NOMO-1 (cell line): ENCODE data around the gene ZNF778.

Experiments
- DNase-seq, 2 experiments: peaks; one replicate each; lab custom pipeline; 2025; ENCODE audit not compliant: unreplicated experiment in 2 of 2; lab: John Stamatoyannopoulos, UW

ZNF778 gene

DNA sequence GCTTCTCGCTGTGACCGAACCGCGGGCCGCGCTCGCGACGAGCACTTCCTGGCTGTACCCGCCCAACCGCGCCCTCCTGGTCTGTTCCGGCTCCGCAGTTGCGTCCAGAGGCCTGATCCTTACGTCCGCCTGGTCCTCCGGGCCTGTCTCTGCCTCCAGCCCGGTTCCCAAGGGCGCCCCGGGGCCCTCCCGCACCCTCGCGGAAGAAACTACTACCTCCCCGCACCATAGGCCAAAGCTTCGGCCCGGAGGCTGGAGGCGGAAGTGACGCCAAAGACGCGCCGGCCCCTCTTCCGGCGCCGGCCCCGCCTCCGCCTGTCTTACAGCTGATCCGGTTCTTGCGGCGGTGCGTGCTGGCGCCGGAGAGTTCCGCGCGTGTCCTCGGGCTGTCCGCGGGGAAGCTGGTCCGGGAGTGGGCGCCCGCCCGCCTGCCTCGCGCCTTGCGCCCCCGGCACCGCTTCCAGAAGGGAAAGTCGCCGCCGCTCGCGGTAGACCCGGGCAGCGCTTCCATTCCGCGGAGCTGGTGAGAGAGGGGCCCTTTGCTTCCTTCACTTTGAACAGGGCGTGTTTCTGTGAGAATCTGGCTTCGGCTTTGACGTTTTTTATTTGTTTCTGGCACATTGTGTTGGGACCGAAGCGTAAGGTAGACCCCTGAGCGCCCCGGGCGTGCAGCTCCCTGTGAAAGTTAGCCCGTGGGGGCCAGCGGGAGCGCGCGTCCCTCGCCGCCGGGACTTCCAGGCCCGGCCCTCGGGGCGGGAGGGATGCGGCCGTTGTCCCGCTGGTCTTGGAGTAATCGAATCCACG, at the start of gene ZNF778:
ZNF778 (plus strand) TSS at position 316 of the 804 bp plus-strand sequence. CDS start 3,425 bp downstream, outside the sequence.
- DNase-seq: peak; percentile 85 to 92

DNA sequence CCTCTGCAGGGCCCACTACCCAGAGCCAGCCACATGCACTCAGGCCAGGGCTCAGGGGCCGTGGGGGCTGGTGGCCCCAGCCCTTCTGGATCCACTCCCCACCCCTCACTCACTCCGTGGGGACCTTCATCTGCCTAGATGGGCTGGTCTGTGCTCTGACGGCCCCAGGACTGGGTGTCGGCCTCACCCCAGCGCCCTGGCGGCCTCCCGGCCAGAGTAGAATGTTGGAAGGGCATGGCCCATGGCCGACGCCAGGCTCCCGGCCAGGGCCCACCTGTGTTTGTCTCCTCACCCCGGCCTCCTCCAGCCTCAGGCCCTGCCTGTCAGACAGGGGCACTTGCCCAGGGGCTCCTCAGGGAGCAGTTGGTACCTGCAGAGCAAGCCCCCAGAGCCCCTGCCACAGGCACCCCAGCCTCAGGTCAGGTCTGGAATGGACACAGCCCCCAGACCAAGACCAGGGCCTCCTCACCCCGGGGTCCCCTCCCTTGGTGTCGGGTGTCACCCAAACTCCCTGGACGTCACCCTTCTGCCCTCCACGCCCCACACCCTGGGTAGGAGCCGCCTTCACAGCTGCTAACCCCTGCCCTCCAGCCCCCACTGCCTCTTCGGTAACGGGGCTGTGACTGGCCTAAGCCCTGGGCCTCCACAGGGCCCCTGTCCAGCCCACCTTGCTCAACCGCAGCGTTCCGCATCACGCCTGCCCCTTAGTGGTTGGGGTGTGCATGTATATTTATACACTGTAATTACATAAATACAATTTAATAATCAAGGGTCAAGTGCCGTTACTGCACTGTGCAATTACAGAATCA, 48.9 kb upstream of the ZNF778 start:
- no peak for DNase-seq

DNA sequence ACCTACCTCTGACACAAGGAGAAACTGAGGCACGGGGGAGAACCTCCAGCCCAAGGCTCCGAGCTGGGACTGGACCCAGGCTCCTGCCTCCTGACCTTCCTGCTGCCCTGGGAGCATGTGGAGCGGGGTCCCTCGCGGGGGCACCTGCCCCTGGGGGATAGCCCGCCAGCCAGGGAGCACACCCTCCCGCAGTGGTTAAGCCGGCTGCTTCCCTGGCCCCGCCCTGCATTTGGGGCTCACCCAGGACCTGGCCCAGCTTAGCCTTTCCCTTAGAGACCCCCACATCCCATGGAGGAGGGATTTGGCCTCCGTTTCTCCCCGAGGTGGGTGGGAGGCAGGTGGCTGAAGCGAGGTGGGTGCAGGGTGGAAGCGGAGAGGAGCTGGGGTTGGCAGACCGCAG, 47.7 kb upstream of the ZNF778 start:
- DNase-seq: no peak

DNA sequence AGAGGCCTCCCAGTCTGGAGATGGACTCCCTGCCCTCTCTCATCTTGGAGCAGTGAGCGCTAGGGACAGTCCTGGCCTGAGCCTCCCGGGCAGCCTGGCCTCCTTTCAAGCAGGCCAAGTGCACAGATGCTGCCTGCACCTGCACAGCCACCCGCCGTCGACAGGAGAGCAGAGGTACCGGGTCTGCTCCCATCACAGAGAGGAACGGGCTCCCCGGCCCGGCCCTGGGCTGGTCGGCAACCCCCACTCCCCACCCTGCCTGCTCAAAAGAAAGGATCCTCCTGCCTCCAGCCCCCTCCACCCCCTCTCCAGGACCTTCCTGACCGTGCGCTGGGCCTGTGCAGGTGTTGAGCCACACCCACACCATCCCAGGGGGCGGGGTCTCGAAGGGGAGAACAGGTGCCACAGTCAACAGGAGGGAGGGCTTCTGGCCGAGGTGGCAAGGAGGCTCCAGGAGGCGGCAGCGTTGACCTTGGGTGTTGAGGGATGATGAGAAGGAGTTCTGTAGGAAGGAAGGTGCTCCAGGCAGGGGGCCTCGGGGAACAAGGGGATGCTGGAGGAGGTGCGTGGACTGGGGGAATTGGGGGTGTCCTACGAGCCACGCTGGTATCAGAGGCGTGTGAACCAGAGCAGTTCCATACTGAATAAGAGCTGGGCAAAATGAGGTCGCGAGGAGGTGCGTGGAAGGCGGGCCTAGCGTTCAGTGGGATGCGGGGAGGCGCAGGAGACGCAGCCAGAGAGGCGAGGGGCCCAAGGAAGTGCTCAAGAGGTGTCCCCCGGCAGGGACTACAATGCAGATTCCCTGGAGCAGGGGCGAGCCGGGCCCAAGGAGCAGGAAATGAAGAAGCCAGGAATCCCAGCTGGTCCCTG, 46.9 kb upstream of the ZNF778 start:
- DNase-seq: no peak

DNA sequence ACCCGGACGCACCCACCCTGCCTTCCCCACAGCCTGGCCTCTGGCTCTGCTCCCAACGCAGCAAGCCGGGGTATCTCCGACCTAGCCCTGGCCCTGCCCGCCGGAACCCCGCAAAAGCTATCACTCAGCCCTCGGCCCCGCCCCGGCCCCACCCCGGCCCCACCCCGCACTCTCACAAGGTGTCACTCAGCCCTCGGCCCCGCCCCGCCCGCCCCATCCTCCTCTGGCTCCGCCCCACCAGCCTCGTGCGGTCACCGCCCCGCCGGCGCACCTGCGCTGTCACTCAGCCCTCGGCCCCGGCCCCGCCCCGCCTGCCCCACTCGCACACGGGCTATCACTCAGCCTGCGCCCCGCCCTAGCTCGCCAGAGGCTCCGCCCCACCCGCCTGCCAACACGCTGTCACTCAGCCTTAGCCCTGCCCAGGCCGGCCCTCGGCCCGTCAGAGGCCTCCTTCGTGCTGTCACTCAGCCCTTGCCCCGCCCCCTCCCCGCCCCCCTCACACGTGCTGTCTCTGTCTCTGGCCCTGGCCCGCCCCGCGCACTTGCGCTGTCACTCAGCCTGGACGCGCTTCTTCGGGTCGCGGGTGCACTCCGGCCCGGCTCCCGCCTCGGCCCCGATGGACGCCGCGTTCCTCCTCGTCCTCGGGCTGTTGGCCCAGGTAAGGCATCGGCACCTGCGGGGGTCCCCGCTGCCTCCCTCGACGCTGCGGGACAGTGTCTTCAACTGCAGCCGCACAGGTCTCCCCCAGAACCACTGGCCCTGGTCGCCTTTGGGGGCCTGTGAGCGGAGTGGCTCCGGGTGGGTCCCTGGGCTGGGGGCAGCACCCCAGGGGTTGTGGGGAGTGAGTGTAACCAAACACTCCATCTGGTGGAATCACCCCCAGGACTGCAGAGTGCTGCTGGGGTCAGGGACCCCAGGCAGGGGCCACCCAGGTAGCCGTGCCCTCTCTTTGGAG, 46.0 kb upstream of the ZNF778 start, which contains the start of gene CDH15:
CDH15 (plus strand) TSS at position 533 of the 955 bp plus-strand sequence; CDS start at position 617, 84 bp downstream.
- peak; percentile 87 to 96 for DNase-seq

DNA sequence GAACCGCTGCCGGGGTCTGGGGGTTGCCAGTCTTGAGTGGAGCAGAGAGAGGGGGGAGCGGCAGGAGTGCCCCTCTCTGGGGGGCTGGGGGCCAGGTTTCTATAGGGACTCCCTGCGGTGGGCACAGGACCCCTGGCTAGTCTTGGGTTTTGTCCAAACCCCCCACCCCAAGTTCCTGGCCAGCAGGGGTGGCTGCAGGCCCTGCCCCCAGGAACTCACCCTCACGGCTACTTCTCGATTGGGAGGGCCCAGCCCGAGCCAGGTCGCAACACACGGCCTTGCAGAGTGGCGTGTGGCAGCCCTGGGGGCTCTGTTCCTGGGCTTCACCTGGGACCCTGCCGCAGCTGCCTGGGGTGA, 45.4 kb upstream of the ZNF778 start:
- no peak for DNase-seq

DNA sequence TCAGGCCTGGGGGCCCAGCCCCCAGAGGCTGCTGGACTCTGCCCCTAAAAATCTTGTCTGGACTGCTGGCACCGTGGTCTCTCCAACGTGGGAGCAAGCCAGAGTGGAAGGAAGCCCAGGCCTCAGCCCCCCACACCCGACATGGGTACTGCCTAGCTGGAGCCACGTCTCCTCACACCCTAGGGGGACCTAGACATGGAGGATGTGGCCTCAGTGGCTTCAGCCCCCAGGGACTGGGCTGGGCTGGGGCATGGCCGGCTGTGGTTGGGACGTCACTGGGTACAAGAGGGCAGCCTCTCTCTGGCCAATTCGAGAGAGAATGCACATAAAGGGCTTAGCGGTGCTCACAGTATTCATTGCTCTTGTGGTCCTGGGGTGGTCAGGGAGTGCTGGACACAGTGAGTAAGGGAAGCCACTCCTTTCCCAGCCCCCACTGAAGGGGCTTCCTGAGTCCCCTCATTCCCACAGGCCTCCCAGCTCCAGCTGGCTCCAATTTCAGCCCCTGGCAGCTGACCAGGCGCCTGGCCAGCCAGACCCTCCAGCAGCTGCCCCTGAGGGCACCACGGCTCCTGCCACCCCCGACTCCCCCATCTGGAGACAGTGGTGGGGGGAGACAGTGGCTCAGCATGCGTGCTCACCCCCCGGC, 44.9 kb upstream of the ZNF778 start:
- DNase-seq: no peak

DNA sequence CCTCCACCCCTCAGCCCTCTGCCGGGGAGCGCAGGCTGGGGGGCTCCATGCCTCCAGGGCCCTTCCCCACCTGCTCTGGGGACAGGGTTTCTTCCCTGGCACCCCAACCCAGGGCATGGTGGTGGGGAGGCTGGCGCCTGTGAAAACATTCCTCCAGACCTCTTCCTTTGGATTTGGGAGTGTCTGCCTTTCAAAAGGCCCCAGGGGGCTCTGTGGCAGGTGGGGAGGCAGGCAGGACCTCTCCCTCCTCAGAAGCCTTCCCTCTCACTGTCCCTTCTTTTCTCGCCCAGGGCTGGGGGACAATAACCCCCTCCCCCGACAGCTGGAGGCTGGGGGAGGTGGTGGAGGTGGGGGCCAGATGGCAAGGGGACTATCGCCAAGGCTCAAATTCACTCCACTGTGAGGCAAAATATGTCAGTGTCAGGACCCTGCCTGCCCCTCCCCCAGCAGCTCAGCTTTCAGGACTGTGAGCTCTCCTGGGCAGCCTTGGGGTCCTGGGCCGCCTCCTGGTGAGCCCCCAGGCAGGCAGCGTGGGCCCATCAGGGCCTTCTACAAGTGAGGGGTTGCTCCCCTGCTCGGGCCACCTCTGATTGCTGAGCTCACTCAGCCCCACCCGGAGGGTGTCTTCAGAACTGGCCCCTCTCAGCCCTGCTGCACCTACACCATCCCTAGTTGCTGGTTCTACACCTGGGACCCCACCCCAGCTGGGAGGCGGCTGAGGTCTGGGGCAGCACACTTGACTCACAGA, 44.2 kb upstream of the ZNF778 start:
- DNase-seq: no peak

DNA sequence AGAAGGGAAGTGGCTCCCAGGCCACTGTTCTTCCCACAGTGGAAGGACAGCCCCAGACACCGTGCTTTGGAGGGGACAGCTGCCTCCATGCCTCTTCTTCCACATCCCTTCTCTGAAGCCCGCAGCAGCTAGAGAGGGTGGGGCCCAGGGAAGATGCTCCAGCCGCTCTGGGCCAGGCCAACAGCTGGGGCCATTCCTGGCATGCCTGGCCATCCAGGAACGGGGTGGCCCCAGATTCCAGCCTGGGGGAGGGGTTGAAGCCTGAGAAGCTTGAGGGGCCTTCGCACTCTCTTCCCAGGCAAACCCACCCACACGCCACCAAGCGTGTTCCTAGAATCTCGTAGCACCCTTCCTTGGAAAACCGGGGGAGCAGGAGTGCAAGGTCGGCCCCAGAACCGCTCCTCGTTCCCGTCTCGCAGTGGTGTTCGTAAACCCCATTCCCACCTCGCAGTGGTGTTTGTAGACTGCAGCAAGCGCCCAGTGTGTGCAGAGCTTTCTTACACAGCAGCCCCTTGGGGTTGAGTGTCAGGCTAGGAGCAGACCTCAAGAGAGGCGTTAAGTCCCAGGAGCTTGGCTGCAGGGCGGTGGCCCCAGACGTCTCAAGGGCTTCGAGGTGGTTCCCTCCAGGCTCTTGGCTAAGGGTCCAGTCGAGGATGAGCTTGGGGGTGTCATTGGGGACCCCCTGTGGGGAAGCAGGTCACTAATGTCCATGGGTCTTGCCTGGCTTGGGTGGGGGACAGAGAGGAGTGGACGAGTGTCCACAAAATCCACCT, 43.3 kb upstream of the ZNF778 start:
- no peak for DNase-seq

DNA sequence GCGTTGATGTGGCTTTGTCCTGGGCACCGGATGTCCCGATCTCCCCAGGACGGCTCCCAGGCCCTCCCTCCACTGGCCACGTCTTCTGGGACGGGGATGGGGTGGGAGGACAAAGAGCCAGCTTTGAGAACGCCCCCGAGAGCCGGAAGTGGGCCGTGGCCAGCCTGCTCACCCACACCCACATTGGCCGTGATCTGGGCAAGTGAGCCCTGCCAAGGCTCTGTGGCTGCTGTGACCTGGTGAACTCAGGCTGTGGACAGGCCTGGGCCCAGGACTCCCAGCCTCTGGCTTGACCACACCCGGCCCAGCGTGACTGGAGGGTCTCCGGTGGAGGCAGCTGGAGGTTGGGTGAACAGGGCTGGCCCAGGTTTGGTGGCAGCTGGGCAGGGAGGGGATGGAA, 42.6 kb upstream of the ZNF778 start:
- no peak for DNase-seq

DNA sequence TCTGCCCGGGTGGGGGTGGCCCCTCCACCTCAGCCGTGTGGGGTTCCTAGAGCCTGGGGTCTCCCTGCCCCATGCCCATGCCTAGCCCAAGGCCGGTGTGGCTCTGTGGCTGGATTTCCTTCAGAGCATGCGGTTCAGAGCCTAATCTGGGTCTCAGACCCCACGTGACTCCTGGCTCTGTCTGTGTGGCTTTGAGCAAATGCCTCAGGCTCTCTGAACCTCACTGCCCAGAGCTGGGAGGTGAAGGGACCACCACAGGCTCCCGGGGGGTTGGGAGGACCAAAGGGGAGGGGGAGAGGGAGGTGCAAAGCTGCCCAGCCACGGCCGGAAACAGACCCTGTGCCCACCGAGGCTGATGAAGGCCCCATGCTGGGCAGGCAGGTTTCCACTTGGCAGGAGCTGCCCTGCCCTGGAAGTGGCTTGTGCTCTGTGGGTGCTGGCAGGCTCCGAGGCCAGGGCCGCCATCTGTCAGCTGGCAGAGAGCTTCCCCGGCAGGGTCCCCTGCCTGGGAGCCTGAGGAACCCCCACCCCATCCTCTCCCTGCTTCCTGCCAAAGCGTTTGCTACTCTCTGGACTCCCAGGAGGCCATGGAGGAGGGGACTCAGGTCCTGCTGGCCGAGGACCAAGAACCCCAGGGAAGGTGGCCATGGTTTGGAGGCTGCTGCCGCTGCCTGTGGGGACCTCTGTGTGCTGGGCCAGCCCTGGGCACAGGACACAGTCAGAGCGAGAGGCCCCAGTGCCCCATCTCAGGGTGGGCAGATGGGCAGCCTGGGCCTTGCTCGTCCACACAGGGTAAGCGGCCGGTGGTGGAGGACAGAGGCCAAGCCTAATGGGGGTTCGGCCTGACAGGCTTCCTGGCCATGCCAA, 42.0 kb upstream of the ZNF778 start:
- no peak for DNase-seq

DNA sequence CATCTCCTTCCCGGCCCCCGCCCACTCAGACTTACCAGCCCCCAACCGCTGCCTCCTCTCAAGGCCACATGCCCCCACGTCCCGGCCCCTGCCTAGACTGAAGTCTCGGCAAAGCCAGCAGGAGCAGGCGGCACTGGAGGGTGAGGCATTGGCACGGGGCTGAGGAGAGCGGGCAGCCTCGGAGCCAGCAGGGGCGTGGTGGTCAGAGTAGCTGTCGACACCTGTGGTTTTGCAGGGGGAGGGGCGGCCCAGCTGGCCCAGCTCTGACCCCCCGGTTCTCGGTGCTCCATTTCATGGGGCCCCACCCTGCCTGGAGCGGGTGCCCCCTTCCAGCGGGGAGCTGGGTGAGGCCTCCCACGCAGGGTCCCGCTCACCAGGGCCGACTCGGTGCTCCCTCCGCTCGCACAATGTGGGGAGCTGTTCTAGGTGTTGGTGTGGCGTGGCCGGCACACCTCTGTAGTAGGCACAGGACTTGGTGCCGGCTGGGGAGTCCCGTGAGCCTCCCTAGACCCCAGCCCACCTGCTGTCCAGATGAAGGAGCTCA, 41.3 kb upstream of the ZNF778 start:
- no peak for DNase-seq

DNA sequence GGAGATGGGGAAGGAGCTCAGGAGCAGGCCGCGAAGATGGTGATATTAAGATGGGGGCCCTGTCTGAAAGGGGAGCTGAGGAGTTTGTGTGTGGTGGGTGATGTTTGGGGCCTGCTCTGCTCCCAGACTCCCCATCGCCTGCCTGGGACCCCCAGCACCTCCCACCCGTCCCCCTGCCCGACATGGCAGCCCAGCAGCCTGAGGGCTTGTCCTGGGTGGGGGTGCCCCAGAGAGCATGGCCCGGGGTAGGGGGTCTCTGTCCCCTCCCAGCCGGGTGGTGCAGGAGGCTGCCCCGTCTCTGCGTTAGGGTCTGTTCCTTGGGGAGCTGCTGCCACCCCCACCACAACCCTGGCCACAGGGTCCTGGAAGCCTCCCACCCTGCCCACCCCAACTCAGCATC, 40.8 kb upstream of the ZNF778 start:
- DNase-seq: no peak

DNA sequence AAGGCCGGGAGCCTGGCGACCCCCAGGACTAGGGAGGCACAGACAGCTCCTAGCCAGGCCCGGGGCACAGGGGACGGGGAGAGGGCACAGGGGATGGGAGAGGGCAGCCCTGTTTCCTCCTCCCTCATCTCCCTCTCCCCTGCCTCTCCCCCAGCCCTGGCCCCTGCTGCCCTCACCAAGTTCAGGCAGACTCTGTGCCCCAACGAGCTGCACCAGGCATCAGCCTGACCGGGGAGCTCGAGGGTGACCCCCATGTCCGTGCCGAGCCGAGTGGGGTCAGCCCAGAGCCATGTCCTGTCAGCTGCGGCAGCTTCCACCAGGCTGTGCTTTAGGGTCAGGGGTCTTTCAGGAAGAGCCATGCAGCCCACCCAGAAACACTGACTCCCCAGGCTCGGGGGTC, 40.0 kb upstream of the ZNF778 start:
- DNase-seq: no peak

DNA sequence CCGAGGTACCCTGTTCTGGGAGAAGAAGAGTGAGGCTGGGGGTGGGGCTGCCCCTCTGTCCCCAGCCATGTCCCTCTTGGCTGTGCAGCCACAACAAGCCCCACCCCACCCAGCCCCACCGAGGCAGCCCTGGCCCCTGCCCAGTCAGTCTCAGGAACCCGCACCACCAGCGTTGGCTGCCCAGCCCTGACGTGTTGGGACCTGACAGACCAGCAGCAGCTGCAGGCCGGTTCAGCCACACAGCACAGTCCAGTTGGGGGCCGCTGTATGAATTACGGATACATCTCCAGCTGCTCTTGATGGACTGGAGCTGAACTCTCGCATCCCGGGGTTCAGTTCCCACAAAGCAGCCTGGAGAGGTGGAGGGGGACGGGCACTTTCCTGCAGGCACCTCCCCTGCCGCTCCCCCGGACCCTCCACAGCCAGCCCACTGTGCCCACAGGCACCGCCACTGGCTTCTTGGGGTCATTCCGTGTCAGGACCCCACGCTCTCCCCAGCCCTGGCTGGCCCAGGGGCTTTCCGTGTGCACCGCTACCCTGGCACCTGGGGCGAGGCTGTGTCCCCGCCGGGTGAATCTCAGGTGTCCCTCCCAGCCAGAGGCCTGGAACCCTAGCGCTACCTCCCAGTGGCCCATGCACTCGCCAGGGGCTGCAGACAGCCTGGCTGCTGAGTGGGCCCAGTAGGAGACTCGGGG, 38.9 kb upstream of the ZNF778 start:
- DNase-seq: no peak

DNA sequence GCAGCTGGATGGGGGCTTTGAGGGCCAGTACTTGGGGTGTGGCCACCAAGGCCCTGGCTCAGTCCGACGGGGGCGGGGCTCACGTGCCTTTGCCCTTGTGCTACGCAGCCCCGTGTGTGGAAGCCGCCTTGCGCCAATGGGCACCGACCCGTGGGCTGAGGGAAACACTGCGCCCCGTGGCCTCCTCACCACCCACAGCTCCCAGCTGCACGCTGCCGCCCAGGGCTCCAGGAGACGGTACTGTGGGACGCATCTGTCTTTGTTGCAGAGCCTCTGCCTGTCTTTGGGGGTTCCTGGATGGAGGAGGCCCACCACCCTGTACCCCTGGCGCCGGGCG, 38.4 kb upstream of the ZNF778 start:
- DNase-seq: no peak
